ENCODE data around the gene FAF1. TPM values are rescaled to one million over a fixed set of nuclear protein-coding genes. Genes with fewer than 3 reads are reported as not detected.

Gene FAF1
- total and polyA plus RNA-seq, 9 of the 15 experiments (the other 6 are each of a cell fraction or from before 2014, with no cell fraction given): 48.7 to 225 (median 118) TPM

DNA sequence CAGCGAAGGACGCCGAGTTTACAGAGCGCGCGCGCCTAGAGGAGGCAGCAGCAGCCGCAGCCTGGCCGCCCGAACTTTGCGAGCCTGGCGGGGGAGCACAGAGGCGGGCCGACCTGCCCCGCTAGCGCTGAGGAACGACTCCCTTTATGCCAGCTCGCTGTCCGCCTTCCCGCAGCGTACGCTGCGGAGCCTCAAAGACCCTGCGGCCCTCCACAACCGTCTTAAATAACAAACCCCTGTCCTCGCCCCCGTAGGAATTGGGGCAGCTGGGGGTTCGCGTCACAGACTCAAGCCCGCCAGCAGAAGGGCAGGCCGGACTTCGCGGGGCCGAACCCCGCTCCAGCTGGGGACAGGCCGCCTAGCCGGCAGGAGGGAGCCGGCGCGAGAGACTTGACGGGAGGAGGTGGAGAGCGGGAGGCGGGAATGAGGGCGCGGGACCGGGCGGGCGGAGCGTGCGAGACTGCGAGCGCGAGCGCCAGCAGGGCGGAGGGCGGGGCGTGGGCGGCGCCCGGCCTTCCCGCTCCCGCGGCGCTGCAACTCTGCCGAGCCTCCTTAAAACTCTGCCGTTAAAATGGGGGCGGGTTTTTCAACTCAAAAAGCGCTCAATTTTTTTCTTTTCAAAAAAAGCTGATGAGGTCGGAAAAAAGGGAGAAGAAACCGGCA, 8.2 kb upstream of the FAF1 start (continued):
- TF ChIP-seq, protein P1, sequence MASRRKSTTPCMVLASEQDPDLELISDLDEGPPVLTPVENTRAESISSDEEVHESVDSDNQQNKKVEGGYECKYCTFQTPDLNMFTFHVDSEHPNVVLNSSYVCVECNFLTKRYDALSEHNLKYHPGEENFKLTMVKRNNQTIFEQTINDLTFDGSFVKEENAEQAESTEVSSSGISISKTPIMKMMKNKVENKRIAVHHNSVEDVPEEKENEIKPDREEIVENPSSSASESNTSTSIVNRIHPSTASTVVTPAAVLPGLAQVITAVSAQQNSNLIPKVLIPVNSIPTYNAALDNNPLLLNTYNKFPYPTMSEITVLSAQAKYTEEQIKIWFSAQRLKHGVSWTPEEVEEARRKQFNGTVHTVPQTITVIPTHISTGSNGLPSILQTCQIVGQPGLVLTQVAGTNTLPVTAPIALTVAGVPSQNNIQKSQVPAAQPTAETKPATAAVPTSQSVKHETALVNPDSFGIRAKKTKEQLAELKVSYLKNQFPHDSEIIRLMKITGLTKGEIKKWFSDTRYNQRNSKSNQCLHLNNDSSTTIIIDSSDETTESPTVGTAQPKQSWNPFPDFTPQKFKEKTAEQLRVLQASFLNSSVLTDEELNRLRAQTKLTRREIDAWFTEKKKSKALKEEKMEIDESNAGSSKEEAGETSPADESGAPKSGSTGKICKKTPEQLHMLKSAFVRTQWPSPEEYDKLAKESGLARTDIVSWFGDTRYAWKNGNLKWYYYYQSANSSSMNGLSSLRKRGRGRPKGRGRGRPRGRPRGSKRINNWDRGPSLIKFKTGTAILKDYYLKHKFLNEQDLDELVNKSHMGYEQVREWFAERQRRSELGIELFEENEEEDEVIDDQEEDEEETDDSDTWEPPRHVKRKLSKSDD (conservative IDR thresholded peaks at IDR 0.05; ENCODE audit: low read length): 0 out of 2 replicates have a peak, but pooled peaks have one; percentile 5
- peak; percentile 95 for TF ChIP-seq HNRNPL (IDR thresholded peaks at IDR 0.05; ENCODE audit: low read depth, low read length)
- TF ChIP-seq, protein P2, sequence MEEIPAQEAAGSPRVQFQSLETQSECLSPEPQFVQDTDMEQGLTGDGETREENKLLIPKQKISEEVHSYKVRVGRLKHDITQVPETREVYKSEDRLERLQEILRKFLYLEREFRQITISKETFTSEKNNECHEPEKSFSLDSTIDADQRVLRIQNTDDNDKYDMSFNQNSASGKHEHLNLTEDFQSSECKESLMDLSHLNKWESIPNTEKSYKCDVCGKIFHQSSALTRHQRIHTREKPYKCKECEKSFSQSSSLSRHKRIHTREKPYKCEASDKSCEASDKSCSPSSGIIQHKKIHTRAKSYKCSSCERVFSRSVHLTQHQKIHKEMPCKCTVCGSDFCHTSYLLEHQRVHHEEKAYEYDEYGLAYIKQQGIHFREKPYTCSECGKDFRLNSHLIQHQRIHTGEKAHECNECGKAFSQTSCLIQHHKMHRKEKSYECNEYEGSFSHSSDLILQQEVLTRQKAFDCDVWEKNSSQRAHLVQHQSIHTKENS (CRISPR knock-in tag; IDR thresholded peaks at IDR 0.05): no peak
- TF ChIP-seq ZNF778 (CRISPR knock-in tag; IDR thresholded peaks at IDR 0.05): no peak
- peak; percentile 59; the same call in 1 of the 2 replicates for TF ChIP-seq TOE1 (IDR thresholded peaks at IDR 0.05; ENCODE audit: borderline replicate concordance)
- TF ChIP-seq TOE1 (CRISPR knock-in tag; IDR thresholded peaks at IDR 0.05; ENCODE audit: borderline replicate concordance, low read depth): peak; percentile 92
- TF ChIP-seq, protein P3, sequence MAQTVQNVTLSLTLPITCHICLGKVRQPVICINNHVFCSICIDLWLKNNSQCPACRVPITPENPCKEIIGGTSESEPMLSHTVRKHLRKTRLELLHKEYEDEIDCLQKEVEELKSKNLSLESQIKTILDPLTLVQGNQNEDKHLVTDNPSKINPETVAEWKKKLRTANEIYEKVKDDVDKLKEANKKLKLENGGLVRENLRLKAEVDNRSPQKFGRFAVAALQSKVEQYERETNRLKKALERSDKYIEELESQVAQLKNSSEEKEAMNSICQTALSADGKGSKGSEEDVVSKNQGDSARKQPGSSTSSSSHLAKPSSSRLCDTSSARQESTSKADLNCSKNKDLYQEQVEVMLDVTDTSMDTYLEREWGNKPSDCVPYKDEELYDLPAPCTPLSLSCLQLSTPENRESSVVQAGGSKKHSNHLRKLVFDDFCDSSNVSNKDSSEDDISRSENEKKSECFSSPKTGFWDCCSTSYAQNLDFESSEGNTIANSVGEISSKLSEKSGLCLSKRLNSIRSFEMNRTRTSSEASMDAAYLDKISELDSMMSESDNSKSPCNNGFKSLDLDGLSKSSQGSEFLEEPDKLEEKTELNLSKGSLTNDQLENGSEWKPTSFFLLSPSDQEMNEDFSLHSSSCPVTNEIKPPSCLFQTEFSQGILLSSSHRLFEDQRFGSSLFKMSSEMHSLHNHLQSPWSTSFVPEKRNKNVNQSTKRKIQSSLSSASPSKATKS (CRISPR knock-in tag; IDR thresholded peaks at IDR 0.05): no peak
- TF ChIP-seq, protein P4, sequence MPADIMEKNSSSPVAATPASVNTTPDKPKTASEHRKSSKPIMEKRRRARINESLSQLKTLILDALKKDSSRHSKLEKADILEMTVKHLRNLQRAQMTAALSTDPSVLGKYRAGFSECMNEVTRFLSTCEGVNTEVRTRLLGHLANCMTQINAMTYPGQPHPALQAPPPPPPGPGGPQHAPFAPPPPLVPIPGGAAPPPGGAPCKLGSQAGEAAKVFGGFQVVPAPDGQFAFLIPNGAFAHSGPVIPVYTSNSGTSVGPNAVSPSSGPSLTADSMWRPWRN (IDR thresholded peaks at IDR 0.05; ENCODE audit: low read depth): no peak
- TF ChIP-seq, protein P5, sequence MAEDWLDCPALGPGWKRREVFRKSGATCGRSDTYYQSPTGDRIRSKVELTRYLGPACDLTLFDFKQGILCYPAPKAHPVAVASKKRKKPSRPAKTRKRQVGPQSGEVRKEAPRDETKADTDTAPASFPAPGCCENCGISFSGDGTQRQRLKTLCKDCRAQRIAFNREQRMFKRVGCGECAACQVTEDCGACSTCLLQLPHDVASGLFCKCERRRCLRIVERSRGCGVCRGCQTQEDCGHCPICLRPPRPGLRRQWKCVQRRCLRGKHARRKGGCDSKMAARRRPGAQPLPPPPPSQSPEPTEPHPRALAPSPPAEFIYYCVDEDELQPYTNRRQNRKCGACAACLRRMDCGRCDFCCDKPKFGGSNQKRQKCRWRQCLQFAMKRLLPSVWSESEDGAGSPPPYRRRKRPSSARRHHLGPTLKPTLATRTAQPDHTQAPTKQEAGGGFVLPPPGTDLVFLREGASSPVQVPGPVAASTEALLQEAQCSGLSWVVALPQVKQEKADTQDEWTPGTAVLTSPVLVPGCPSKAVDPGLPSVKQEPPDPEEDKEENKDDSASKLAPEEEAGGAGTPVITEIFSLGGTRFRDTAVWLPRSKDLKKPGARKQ (CRISPR knock-in tag; IDR thresholded peaks at IDR 0.05): no peak
- peak; percentile 96 for TF ChIP-seq MYBL2 (IDR thresholded peaks at IDR 0.05; ENCODE audit: low read depth)
- no peak for TF ChIP-seq MYBL2 (CRISPR knock-in tag; IDR thresholded peaks at IDR 0.05; ENCODE audit: borderline replicate concordance)
- no peak for TF ChIP-seq NR4A1 (CRISPR knock-in tag; IDR thresholded peaks at IDR 0.05)
- peak; percentile 70; the same call in 1 of the 2 replicates for TF ChIP-seq NR4A1 (tag; IDR thresholded peaks at IDR 0.05)
- no peak for TF ChIP-seq PRMT5 (CRISPR knock-in tag; IDR thresholded peaks at IDR 0.05)
- TF ChIP-seq POLR3A (IDR thresholded peaks at IDR 0.05; ENCODE audit: borderline replicate concordance, extremely low read depth, insufficient read depth, insufficient read length): no peak
- TF ChIP-seq, protein P6, sequence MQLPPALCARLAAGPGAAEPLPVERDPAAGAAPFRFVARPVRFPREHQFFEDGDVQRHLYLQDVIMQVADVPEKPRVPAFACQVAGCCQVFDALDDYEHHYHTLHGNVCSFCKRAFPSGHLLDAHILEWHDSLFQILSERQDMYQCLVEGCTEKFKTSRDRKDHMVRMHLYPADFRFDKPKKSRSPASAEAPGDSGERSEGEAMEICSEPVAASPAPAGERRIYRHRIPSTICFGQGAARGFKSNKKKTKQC (CRISPR knock-in tag; IDR thresholded peaks at IDR 0.05): peak; percentile 88

All from K562 (cell line).